Testis (tissue), 2 donors: ENCODE data around the gene KLF11.

ENCODE experiments used
- CTCF ChIP-seq, 3 experiments: fragments of 450-650 bp in 2 of 3; fragments of 200-600 bp in 1 of 3; sonication (generic) in 1 of 3; IDR thresholded peaks; one replicate each; pipeline ENCODE4 v1.5.1; 2016 to 2019; ENCODE audit warnings: antibody characterized with exemption in 3 of 3, mild to moderate bottlenecking in 2 of 3, moderate library complexity in 1 of 3
- POLR2A ChIP-seq: fragments of 450-650 bp; IDR thresholded peaks from one replicate; pipeline ENCODE4 v1.6.1; 2017; ENCODE audit warnings: antibody characterized with exemption, mild to moderate bottlenecking, moderate library complexity

DNA sequence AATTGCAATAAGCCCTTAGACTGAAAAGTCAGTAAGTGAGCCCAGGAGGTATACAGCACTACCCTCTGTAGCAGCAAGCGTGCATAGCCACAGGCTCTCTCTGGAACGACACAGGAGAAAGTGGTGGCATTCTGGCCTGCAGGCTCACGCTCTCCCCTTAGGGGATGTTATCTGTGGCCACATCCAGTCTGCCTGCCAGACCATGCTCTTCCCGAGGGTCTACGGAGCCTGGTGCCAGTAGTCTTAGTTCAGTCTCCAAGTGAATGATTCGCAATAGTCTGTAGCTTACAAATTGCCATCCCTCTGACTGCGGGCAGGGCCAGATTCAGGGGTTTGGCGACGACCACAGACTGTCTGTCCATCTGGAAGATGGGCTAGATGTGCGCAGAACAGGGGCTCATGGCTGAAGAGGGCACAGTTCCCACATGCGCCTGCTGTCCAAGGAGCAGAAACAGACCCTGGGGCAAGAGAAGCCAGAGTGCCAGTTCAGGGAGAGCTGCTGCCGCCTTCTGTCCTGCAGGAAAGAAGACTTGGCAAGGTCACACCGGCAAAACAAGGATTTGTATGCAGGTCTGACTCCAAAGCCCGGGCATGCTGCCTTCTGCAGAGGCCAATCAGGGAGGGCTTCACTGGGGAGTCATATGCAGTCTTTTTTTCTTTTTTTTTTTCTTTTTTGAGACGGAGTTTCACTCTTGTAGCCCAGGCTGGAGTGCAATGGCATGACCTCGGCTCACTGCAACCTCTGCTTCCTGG is 3.5 kb upstream of the KLF11 start:
- no peak for TF ChIP-seq CTCF (IDR thresholded peaks at IDR 0.05)
- TF ChIP-seq POLR2A: no peak
